Measurements from ENCODE around the gene CRADD.

The CRADD gene

DNA sequence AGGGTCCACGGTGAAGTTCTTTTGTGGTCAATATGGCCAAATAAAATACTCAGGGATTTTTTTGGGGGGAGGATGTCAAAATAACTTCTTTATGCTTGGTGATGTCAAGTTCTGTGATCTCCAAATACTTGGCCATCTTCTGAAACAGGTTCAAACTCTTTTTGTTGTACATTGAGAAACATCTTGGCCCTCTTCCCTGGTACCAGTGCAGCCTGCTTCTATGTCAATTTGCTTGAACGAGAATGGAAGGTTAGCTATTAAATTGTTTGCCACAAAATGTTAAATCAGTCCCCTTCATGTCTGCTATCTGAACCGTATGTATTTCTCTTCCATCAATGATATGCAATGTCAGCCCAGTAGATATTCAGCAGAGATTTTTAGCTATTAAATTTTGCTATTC is 6.1 kb upstream of the CRADD start:
- DNase-seq (ENCODE audit: low read depth, low spot score): no peak

DNA sequence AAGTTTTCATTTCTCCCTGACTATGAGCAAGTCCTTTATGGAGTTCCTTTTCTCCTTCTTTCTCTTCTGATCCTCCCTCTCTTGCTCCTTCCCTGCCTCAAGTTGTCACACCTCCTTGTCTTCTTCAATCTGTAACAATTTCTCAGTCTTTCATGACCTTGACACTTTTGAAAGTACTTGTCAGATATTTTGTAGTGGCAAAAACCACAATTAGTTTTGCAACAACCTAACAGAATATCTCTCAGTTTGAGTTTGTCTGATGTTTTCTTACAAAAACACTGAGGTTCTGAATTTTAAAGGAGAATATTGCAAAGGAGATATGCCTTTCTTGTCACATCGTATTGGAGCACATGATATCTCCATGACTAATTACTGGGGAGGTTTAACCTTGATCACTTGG is 4.1 kb upstream of the CRADD start:
- no peak for DNase-seq (ENCODE audit: low read depth, low spot score)

DNA sequence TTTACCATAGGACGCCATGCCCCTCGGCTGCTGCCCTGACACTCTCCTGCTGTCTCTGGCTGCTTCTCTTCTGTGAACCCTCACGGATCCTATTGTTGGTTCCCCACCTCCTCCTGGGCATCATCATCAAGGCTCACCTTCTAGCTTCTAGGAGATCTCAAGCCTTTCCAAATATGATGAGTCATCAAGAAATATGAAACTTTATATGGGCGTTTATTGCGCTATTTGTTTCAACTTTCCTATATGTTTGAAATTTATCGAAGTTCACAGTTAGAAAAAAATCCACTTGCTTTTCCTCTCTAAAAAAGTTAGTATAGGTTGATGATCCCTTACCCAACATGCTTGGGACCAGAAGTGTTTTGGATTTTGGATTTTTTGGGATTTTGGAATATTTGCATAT is 2.8 kb upstream of the CRADD start:
- DNase-seq (ENCODE audit: low read depth, low spot score): no peak

- DNase-seq (ENCODE audit: low read depth, low spot score): no peak
Observed at GRCh38 chr12:93676408-93677194, 574 bp upstream of the CRADD start.

DNA sequence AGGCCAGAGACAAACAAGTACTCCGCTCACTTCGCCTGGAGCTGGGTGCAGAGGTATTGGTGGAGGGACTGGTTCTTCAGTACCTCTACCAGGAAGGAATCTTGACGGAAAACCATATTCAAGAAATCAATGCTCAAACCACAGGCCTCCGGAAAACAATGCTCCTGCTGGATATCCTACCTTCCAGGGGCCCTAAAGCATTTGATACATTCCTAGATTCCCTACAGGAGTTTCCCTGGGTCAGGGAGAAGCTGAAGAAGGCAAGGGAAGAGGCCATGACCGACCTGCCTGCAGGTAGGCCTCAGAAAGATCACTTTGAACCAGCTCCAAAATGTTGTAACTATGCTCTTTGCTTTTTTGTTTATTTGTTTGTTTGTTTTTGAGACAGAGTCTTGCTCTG is 1.6 kb downstream of the CRADD start:
- DNase-seq (ENCODE audit: low read depth, low spot score): no peak

- DNase-seq (ENCODE audit: low read depth, low spot score): no peak
Observed at GRCh38 chr12:93679308-93679925, 2.2 kb downstream of the CRADD start.

- DNase-seq (ENCODE audit: low read depth, low spot score): no peak
Observed at GRCh38 chr12:93680006-93680405, 2.8 kb downstream of the CRADD start.

GRCh38 chr12:93682846-93683261 is 5.7 kb downstream of the CRADD start:
- no peak for DNase-seq (ENCODE audit: low read depth, low spot score)

- DNase-seq (ENCODE audit: low read depth, low spot score): no peak
Observed at GRCh38 chr12:93683410-93683809, 6.2 kb downstream of the CRADD start.

GRCh38 chr12:93684716-93685115 is 7.5 kb downstream of the CRADD start:
- no peak for DNase-seq (ENCODE audit: low read depth, low spot score)

DNA sequence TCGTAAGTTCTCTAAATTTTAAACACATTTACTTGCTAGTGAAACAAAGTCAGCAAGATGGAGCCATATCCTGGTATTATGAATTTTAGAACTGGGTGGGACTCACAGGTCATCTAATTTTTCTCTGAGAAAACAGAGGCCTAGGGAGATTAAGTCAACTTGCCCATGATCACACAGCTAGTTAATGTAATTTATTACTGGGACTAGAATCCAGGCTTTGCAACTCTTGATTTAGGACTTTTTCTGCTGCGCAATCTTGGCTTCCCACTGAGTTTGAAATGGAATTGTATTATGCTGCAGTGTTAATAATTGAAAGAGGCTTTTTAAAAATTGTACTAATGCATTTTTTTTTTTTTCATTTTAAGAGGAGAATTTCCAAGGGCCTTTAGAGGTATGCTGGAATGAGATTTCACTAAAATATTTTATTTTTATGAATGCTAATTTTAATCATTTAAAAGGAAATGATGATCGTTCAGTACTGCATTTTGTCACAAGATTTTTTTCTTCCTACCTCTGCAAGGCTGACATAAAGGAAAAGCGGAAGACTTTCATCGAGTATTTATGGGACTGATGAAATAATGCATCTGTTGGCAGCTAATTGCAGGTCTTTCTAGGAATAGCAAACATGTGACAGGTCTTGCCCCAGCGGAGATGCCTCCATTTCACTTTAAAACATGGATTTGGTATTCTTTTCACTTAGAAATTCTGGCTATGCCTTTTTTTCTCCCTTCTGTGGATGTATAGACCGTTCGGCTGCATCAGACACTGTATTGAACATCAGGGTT is 9.6 kb downstream of the CRADD start:
- DNase-seq (ENCODE audit: low read depth, low spot score): no peak

- no peak for DNase-seq (ENCODE audit: low read depth, low spot score)
Observed at GRCh38 chr12:93689076-93689834, 12.1 kb downstream of the CRADD start.

- no peak for DNase-seq (ENCODE audit: low read depth, low spot score)
Observed at GRCh38 chr12:93696462-93696861, 19.3 kb downstream of the CRADD start.

DNA sequence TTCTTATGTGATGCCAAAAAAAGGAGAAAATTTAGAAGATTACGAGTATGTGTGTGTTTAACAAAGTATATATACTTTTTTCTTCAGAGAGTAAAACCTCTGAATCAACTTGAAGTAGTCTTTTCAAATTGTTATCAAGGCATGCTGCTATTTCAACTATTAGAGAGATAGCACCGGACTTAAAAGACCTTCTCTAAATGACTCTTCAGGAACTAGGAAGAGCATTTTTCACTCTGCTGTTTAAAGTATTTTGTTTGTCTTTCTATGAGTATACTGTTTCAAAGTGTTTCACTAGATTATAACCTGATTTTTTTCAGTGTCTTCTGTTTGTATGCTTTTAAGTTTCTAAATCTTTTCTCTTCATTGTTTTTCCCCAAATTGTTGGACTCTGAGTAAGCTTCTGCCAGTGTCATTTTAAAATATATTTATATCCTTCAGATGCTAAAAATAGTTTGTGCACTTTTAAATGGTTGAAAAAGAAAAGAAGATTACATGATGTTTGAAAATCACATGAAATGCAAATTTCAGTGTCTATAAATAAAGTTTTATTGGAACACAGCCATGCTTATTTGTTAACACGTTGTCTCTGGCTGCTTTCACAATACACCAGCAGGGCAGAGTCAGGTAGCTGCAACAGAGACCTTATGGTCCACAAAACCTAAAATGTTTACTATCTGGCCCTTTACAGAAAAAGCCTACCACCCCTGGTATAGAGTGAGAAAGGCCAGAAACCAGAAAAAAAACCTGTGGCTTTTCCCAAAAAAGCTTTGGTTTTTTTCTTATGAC is 21.3 kb downstream of the CRADD start:
- DNase-seq (ENCODE audit: low read depth, low spot score): no peak

DNA sequence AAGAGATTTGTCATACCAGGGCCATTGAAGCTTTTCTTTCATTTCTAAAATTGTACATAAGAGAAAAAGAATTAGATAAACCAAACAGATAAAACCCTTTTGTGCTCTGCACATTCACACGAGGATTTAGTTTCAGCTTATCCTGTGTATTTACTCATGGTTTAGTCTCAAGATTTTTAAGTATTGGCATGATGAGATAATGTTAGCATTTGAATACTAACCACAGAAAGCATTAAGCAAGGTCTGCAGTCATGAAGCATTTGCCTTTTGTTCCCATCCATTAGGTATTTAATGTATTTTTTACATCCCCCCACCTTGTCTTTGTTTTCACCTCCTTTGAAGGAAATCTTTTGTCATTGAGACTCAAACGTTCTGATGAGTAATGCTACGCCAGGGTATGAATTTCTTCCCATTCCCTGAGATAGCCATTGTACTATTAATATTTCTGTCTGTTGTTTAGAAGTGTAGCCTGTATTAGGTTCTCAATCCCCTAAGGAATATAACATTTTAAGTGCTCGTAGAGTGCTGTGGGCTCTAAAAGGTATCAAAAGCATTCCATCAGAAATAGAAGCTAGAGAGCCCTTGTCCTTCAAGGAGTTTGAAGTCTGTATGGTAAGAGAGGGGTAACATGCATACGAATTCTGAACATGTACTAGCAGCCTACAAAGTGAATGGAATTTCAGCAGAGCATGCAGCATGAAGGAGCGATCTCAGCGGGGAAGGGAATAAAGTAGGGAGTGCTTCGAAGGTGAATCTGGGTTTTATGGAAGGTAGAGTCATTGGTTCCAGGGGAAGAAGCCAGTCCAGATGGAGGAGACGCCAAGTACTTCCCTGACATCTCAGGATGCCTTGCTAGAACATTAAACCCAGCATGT is 22.3 kb downstream of the CRADD start:
- no peak for DNase-seq (ENCODE audit: low read depth, low spot score)

- no peak for DNase-seq (ENCODE audit: low read depth, low spot score)
Observed at GRCh38 chr12:93702707-93703315, 25.6 kb downstream of the CRADD start.

GRCh38 chr12:93704122-93704521 is 26.9 kb downstream of the CRADD start:
- no peak for DNase-seq (ENCODE audit: low read depth, low spot score)

DNA sequence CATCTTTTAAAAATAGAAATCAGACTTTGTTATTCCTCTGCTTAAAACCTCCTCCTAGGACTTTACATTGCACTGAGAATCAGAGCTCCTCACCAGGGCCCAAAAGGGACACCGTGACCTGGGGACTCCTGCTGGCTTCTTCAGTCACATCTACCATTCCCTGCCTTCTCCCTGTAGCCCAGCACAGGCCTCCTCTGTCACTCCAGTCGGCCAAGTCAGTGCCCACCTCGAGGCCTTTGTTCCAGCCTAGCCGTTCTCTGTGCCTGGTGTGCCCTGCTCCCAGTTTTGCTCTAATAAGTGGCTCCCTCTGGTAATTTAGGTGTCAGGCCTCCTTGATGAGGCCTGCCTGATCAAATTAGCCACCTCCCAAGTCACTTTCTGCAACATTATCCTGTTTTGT is 27.4 kb downstream of the CRADD start:
- no peak for DNase-seq (ENCODE audit: low read depth, low spot score)

GRCh38 chr12:93705237-93705636 is 28.1 kb downstream of the CRADD start:
- no peak for DNase-seq (ENCODE audit: low read depth, low spot score)

- no peak for DNase-seq (ENCODE audit: low read depth, low spot score)
Observed at GRCh38 chr12:93706387-93706786, 29.2 kb downstream of the CRADD start.
